Subcutaneous adipose tissue (tissue), 4 donors: Measurements from ENCODE around the gene DCP1B. TPM values are rescaled to one million over a fixed set of nuclear protein-coding genes. Genes with fewer than 3 reads are reported as not detected.

Experiments used
- total RNA-seq, 4 donors: library from RNA; depleted of rRNA; stranded (reverse); fragments of >200 nt; gene quantifications; one replicate each; pipeline ENCODE4 v1.1.0, GENCODE V29; 2016
- TF ChIP-seq, protein P1 (sequence below): fragments of 450-650 bp; IDR thresholded peaks from one replicate; pipeline ENCODE4 v1.5.1; 2016; ENCODE audit warnings: low read depth, mild to moderate bottlenecking, control low read depth, antibody characterized with exemption, moderate library complexity

Gene DCP1B
- total RNA-seq, 4 donors from 2014 or later, result 12.4 to 13.2 (median 12.9) TPM

DNA sequence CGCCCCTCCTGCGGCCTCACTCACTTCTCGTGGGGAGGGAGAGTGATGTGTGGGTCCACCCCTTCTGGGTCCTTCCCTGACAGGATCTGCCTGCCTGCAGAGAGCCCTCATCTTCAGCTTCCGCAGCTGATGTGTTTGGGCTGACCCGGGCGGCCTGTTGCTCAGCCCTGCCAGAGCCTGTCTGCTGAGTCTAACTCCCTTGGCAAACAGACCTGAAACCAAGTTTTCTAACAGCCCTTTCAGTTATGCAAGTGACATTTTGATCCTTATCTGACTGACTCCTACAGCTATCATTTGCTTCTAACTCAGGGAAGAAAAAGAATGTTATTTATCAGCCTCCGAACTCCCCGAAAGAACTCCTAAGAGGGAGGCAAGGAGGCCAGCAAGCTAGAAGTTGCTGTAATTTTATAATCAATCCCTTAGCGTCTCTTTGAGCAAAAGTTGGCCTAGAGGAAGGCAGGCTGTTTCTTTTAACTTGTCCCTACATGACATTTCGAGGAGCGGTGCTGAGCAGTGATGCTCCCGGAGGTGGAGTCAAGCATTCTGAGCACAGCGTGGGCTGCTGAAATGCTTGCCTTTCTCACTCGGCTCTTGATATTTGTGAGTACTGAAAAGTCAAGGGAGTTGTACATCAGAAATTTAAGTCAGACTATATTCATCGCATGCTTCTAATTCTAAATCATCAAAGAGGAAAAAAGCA is 54.3 kb downstream of the DCP1B start:
- TF ChIP-seq, protein P1, sequence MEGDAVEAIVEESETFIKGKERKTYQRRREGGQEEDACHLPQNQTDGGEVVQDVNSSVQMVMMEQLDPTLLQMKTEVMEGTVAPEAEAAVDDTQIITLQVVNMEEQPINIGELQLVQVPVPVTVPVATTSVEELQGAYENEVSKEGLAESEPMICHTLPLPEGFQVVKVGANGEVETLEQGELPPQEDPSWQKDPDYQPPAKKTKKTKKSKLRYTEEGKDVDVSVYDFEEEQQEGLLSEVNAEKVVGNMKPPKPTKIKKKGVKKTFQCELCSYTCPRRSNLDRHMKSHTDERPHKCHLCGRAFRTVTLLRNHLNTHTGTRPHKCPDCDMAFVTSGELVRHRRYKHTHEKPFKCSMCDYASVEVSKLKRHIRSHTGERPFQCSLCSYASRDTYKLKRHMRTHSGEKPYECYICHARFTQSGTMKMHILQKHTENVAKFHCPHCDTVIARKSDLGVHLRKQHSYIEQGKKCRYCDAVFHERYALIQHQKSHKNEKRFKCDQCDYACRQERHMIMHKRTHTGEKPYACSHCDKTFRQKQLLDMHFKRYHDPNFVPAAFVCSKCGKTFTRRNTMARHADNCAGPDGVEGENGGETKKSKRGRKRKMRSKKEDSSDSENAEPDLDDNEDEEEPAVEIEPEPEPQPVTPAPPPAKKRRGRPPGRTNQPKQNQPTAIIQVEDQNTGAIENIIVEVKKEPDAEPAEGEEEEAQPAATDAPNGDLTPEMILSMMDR, result no peak

DNA sequence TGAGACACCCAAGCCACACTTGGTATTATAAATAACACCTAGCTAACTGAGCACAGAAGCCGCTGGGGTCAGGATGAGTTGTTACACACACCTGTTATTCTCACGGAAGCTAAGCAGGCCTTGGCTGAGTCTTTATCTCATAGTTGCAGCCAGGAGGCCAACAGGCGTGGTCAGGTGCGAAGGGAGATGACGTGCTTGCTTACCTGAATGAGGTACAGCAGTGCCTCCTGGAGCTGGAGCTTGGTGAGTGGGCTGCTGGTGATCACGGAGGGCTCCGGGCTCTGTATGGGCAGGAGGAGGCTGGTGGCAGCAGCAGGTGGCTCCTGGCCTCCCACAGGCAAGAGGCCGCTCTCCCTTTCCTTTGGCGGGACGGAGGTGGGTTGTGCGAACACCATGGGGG is 55.4 kb downstream of the DCP1B start:
- TF ChIP-seq, protein P1, result no peak

DNA sequence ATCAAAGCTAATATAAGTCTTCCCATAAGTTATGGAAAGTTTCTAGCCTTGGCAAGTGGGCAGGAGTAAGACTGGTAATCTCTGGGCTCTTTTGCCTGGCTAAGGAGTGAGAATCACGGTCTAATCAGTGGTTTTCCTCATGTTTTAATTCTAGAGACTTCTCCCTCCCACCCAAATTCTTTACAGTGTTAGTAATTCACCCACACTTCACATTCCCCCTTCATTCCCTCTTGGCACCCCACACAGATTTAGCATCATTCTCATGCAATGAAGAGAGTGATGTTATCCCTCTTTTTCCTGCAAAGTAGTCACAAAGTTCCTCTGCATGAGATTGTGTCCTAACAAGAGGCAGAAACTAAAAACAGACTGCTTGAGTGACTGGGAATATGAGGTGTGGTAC is 57.2 kb downstream of the DCP1B start:
- TF ChIP-seq, protein P1, result no peak

DNA sequence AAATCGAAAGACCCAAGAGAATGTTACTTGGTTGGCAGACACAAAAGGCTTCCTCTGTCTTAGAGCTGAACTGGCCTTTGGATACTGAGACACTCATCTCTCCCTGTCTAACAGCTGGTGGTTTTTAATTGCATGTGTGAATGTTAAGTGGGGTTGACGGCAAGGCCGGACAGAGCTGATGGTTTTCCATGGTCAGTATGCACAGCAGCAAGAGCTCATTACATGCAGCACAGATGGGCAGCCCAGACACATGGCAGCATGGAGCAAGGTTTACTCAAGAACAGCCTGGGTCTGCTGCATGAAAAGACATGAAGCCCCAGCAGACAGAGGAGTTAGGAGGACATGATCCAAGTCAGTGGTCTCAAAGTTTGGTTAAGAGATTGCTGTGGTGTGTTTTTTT is 58.0 kb downstream of the DCP1B start:
- TF ChIP-seq, protein P1, result no peak

DNA sequence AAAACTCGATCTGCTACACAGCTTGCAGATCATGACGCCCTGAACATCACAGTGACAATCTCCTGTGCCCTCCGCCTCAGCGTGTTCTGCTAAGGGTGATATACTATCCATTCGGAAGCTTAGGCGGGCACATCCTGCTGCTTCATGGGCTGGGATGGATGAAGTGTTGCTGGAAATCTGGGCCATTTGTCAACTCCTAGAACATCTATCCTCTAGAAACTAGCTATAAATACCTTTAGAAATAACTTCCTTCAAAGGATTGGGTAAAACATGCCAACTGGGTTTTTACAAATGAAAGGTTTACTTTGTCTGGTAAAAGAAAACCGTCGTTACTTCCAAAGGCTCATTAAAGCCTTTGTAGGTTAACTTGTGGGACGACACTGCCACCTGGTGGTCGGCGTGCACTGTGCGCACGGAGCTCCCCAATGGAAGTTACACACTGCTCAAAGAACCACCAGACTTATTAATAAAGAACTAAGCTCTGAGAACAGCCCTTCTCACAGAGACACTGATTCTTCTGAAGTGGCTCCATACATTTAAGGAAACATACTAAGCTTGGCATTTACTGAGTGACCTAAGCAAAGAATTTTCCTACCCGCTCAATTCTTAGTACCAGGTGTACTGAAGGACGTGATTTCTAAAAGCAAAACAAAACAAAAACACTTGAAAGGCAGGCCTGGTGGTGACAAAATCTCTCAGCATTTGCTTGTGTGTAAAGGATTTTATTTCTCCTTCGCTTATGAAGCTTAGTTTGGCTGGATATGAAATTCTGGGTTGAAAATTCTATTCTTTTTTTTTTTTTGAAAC is 64.3 kb downstream of the DCP1B start:
- TF ChIP-seq, protein P1, result no peak

DNA sequence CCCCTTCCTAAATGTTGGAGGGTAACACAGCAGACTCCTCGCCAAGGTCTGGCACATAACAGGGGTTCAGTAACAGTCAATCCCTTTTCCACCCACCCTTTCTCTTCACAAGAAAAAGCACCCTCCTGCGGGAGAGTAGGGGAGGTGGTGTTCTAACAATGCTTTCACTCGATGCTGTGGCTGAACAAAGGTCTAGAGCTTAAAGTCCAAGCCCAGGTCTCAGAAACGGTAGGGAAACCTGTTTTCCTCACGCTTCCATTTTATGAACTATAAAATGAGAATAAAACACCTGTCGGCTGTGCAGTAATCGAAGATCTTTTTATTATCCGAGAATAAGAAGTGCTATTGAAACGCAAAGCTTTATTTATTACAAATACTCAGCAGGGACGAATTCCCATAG is 64.9 kb downstream of the DCP1B start:
- TF ChIP-seq, protein P1, result no peak

DNA sequence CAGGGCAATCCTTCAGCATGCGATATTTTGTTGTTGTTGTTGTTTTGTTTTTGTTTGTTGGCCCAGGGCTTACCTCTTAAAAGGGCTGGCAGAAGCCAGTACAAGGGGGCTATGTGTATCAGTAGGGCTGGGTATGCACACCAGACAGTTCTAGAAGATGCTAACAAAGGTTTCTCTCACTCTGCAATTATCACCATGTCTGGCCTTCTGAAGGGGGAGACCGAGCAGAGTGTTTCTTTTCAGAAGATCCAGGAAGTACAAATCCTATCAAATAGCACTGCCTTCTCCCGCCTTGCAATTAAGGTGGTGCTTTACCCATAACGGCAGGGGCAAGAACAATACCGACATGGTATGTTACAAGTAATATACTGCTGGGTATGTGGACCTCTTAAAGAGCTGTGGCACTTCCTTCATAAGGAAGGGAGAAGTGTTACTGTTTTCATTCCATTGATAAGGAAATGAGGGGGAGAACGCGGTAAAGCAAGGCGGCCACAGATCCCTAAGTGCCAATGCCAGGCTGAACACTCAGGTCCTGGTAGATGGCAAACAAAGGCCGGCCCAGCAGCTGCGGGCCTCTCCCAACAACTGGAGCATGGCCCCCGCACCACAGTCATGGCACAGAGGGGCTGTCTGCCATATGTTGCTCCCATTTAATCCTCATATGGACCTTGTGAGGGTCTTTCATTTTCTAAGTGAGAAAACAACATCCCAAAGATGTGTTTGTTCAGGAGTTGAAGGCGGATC is 66.6 kb downstream of the DCP1B start:
- TF ChIP-seq, protein P1, result no peak
